Measurements from ENCODE around the gene FAM237A. TPM values are rescaled to one million over a fixed set of nuclear protein-coding genes. Genes with fewer than 3 reads are reported as not detected.

Gene FAM237A
- total and polyA plus RNA-seq, 10 of the 15 experiments (the other 5 are each of a cell fraction or from before 2014, with no cell fraction given) = not detected

DNA sequence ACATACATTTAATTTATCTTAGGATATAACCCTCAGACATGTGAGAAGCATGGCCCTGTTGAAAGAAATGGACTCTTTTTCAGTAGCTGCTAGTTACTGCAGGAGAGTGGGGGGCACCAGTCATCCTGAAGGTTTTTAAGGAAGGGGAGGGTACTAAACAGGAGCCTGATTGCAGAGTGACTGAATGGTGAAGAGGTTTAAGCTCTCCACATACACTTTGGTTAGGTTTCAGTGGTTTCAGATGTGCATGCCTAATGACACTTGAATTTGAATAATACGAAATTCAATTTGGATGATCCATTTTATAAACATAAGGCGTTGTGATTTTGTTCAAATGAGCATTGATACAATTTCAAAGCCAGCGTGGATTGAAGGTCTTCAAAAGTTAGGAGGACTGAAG lies 10.9 kb upstream of the FAM237A start (continued):
- TF ChIP-seq, protein P1, sequence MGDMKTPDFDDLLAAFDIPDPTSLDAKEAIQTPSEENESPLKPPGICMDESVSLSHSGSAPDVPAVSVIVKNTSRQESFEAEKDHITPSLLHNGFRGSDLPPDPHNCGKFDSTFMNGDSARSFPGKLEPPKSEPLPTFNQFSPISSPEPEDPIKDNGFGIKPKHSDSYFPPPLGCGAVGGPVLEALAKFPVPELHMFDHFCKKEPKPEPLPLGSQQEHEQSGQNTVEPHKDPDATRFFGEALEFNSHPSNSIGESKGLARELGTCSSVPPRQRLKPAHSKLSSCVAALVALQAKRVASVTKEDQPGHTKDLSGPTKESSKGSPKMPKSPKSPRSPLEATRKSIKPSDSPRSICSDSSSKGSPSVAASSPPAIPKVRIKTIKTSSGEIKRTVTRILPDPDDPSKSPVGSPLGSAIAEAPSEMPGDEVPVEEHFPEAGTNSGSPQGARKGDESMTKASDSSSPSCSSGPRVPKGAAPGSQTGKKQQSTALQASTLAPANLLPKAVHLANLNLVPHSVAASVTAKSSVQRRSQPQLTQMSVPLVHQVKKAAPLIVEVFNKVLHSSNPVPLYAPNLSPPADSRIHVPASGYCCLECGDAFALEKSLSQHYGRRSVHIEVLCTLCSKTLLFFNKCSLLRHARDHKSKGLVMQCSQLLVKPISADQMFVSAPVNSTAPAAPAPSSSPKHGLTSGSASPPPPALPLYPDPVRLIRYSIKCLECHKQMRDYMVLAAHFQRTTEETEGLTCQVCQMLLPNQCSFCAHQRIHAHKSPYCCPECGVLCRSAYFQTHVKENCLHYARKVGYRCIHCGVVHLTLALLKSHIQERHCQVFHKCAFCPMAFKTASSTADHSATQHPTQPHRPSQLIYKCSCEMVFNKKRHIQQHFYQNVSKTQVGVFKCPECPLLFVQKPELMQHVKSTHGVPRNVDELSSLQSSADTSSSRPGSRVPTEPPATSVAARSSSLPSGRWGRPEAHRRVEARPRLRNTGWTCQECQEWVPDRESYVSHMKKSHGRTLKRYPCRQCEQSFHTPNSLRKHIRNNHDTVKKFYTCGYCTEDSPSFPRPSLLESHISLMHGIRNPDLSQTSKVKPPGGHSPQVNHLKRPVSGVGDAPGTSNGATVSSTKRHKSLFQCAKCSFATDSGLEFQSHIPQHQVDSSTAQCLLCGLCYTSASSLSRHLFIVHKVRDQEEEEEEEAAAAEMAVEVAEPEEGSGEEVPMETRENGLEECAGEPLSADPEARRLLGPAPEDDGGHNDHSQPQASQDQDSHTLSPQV (IDR thresholded peaks at IDR 0.05) = no peak
- no peak for TF ChIP-seq ZNF622 (IDR thresholded peaks at IDR 0.05)
- TF ChIP-seq MTA2 (IDR thresholded peaks at IDR 0.05; ENCODE audit: low read depth) = no peak
- no peak for TF ChIP-seq TCF12 (IDR thresholded peaks at IDR 0.05; ENCODE audit: low read depth, low read length)
- no peak for TF ChIP-seq MEF2B (IDR thresholded peaks at IDR 0.05; ENCODE audit: partially characterized antibody, poor library complexity, severe bottlenecking)

DNA sequence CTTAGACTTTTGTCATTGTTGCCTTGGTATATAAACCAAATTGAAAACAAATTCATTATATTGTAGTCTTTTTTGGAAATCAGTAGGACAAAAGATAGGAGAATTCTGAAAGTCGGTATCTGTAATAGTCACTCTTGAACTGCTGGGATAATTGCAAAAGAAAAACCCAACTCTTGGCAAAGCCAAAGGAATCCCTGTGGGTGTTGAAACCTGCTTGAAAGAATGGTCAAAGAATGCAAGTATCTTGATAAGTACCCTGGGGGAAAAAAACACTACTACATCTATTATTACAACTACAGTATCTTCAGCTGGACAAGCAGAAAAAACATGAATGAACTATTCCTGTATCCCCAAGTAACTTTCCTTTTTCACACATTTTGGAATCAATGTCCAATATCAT lies 7.3 kb upstream of the FAM237A start:
- no peak overlapping the region for H3K9ac ChIP-seq (ENCODE audit: control insufficient read depth, insufficient read depth, low read length)
- no peak overlapping the region for H3K27ac ChIP-seq (ENCODE audit: control insufficient read depth, insufficient read depth)
- H3K79me2 ChIP-seq (ENCODE audit: control insufficient read depth, insufficient read depth, low read length) = no peaks in the 10 kb centered on the region
- FAIRE-seq (no peak), DNase-seq (ENCODE audit: low read depth, low spot score) (no peak), ATAC-seq (no peak)
- in situ Hi-C loops (cut with MboI) = no loop called here
- intact Hi-C loops (cut with micrococcal nuclease; ENCODE audit: unreplicated experiment) = no loop called here
- no peak overlapping the region for H3K4me2 ChIP-seq (ENCODE audit: control insufficient read depth, insufficient read depth)
- WGBS (ENCODE audit: insufficient coverage, insufficient replicate concordance, low lambda C conversion rate, missing lambda C conversion rate) = 35% methylated on average over 1 of the region's 1 CpG
- RAD21 ChIA-PET (ENCODE audit: unreplicated experiment) = no interaction called here
- H2AFZ ChIP-seq (ENCODE audit: control insufficient read depth, low read depth, low read length) = no peak overlapping the region
- SMC1A ChIA-PET (ENCODE audit: uncharacterized antibody, unreplicated experiment) = no interaction called here
- no peaks in the 10 kb centered on the region for H3K36me3 ChIP-seq (ENCODE audit: control insufficient read depth in 2 of 2, insufficient read depth in 2 of 2, low read length in 1 of 2)
- CTCF ChIA-PET = interaction anchor here (0.6 kb wide), 1 partner anchor 1568 kb away, joined by 5 read pairs; no protein-coding TSS in a partner anchor
- no peak overlapping the region for H3K4me3 ChIP-seq
- BruUV-seq (replicated peaks) = no TSS peak
- H3K4me1 ChIP-seq (ENCODE audit: control insufficient read depth, insufficient read depth, low read length) = no peaks in the 10 kb centered on the region
- POLR2A ChIA-PET = no interaction called here
- H4K20me1 ChIP-seq (ENCODE audit: control insufficient read depth, insufficient read depth) = no peaks in the 10 kb centered on the region
- no peaks in the 10 kb centered on the region for H3K9me3 ChIP-seq (replicated peaks; ENCODE audit: control insufficient read depth, insufficient read depth, low read length)
- H3K27me3 ChIP-seq (replicated peaks in 1 of 2; ENCODE audit: control insufficient read depth in 2 of 2, insufficient read depth in 2 of 2, low read length in 1 of 2) = no peaks in the 10 kb centered on the region
- TF ChIP-seq, protein P2, sequence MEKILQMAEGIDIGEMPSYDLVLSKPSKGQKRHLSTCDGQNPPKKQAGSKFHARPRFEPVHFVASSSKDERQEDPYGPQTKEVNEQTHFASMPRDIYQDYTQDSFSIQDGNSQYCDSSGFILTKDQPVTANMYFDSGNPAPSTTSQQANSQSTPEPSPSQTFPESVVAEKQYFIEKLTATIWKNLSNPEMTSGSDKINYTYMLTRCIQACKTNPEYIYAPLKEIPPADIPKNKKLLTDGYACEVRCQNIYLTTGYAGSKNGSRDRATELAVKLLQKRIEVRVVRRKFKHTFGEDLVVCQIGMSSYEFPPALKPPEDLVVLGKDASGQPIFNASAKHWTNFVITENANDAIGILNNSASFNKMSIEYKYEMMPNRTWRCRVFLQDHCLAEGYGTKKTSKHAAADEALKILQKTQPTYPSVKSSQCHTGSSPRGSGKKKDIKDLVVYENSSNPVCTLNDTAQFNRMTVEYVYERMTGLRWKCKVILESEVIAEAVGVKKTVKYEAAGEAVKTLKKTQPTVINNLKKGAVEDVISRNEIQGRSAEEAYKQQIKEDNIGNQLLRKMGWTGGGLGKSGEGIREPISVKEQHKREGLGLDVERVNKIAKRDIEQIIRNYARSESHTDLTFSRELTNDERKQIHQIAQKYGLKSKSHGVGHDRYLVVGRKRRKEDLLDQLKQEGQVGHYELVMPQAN (conservative IDR thresholded peaks at IDR 0.05) = no peak
- no peak for TF ChIP-seq CREB1 (IDR thresholded peaks at IDR 0.05; ENCODE audit: low read depth)
- no peak for TF ChIP-seq BHLHE40 (IDR thresholded peaks at IDR 0.05; ENCODE audit: borderline replicate concordance in 1 of 2, low read depth in 2 of 2, low read length in 1 of 2)
- TF ChIP-seq, protein P3, sequence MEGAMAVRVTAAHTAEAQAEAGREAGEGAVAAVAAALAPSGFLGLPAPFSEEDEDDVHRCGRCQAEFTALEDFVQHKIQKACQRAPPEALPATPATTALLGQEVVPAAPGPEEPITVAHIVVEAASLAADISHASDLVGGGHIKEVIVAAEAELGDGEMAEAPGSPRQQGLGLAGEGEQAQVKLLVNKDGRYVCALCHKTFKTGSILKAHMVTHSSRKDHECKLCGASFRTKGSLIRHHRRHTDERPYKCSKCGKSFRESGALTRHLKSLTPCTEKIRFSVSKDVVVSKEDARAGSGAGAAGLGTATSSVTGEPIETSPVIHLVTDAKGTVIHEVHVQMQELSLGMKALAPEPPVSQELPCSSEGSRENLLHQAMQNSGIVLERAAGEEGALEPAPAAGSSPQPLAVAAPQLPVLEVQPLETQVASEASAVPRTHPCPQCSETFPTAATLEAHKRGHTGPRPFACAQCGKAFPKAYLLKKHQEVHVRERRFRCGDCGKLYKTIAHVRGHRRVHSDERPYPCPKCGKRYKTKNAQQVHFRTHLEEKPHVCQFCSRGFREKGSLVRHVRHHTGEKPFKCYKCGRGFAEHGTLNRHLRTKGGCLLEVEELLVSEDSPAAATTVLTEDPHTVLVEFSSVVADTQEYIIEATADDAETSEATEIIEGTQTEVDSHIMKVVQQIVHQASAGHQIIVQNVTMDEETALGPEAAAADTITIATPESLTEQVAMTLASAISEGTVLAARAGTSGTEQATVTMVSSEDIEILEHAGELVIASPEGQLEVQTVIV (IDR thresholded peaks at IDR 0.05; ENCODE audit: borderline replicate concordance, partially characterized antibody) = no peak
- TF ChIP-seq EED (IDR thresholded peaks at IDR 0.05; ENCODE audit: low read depth) = no peak
